ENCODE data around the gene IL17REL.

DNA sequence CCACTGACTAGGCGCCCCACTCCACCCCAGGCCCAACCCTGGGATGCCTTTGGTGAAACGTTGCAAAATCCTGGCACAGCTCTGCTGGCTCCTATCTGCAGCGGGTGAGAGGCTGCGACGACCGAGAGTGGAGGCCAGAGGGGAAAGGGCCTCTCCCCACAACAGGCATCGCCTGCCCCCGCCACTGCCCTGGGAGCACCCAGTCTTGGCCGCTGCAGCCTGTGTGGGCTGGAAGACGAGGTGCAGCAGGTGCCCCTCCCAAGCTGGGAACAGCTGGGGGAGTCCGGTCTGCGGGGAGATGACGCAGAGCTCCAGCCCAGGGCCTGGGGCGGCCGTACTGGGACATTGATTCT is 56.2 kb downstream of the IL17REL start:
- TF ChIP-seq POLR2A (IDR thresholded peaks at IDR 0.05) = no peak
- TF ChIP-seq, protein P1, sequence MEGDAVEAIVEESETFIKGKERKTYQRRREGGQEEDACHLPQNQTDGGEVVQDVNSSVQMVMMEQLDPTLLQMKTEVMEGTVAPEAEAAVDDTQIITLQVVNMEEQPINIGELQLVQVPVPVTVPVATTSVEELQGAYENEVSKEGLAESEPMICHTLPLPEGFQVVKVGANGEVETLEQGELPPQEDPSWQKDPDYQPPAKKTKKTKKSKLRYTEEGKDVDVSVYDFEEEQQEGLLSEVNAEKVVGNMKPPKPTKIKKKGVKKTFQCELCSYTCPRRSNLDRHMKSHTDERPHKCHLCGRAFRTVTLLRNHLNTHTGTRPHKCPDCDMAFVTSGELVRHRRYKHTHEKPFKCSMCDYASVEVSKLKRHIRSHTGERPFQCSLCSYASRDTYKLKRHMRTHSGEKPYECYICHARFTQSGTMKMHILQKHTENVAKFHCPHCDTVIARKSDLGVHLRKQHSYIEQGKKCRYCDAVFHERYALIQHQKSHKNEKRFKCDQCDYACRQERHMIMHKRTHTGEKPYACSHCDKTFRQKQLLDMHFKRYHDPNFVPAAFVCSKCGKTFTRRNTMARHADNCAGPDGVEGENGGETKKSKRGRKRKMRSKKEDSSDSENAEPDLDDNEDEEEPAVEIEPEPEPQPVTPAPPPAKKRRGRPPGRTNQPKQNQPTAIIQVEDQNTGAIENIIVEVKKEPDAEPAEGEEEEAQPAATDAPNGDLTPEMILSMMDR (IDR thresholded peaks at IDR 0.05 in 4 of 5, conservative IDR thresholded peaks at IDR 0.05 in 1 of 5) = no peak
